Fibroblast of skin of abdomen (primary cell): Measurements from ENCODE around the gene ERAS.
"Not testable (repeated sequence)": the region's sequence is repeated elsewhere in the genome, so short reads cannot be mapped to it uniquely, and the experiment has no call there.

ENCODE experiments used
- DNase-seq: peaks from one replicate; pipeline ENCODE4 v3.0.0-alpha.2; 2013

Gene ERAS

GRCh38 chrX:48798318-48798717 is 28.0 kb upstream of the ERAS start:
- DNase-seq: no peak

- DNase-seq: no peak
Measured at GRCh38 chrX:48800574-48801279, 25.6 kb upstream of the ERAS start.

GRCh38 chrX:48801280-48802088 is 24.8 kb upstream of the ERAS start, which contains the start of gene HDAC6:
HDAC6 (plus strand) TSS chrX:48802067; CDS start chrX:48802693, 626 bp downstream.
- DNase-seq: peak; percentile 99

GRCh38 chrX:48802089-48802904 is 24.0 kb upstream of the ERAS start:
- DNase-seq: peak; percentile 75

GRCh38 chrX:48802905-48803200 is 23.5 kb upstream of the ERAS start:
- no peak for DNase-seq

GRCh38 chrX:48806081-48806480 is 20.2 kb upstream of the ERAS start:
- no peak for DNase-seq

- DNase-seq: no peak
Measured at GRCh38 chrX:48813644-48814043, 12.7 kb upstream of the ERAS start.

- no peak for DNase-seq
Measured at GRCh38 chrX:48814722-48815121, 11.6 kb upstream of the ERAS start.

- DNase-seq: no peak
Measured at GRCh38 chrX:48815266-48815665, 11.0 kb upstream of the ERAS start.

GRCh38 chrX:48816014-48816810 is 10.1 kb upstream of the ERAS start:
- DNase-seq: no peak

- no peak for DNase-seq
Measured at GRCh38 chrX:48818098-48818497, 8.2 kb upstream of the ERAS start.

- DNase-seq: no peak
Measured at GRCh38 chrX:48818866-48819265, 7.4 kb upstream of the ERAS start.

GRCh38 chrX:48819394-48819793 is 6.9 kb upstream of the ERAS start:
- DNase-seq: not testable (repeated sequence)

- no peak for DNase-seq
Measured at GRCh38 chrX:48823053-48823452, 3.3 kb upstream of the ERAS start.

- no peak for DNase-seq
Measured at GRCh38 chrX:48824066-48824465, 2.2 kb upstream of the ERAS start.

- DNase-seq: no peak
Measured at GRCh38 chrX:48826876-48827653, 752 bp downstream of the ERAS start.

- DNase-seq: no peak
Measured at GRCh38 chrX:48827654-48827968, 1.3 kb downstream of the ERAS start.

GRCh38 chrX:48829016-48829735 is 2.9 kb downstream of the ERAS start:
- no peak for DNase-seq

- no peak for DNase-seq
Measured at GRCh38 chrX:48831136-48831908, 5.0 kb downstream of the ERAS start.

GRCh38 chrX:48831909-48832291 is 5.6 kb downstream of the ERAS start:
- DNase-seq: no peak
